Limb (tissue), 2 donors: ENCODE data around the gene MAGI2.

ENCODE experiments used
- DNase-seq, 2 donors: peaks; one replicate each; pipeline ENCODE4 v3.0.0-alpha.2; 2016; ENCODE audit errors: extremely low spot score in 2 of 2

The MAGI2 gene

GRCh38 chr7:77967429-77967828 lies 1486.0 kb downstream of the MAGI2 start:
- no peak for DNase-seq
